ENCODE results near the gene POLR1E. TPM values are rescaled to one million over a fixed set of nuclear protein-coding genes. Genes with fewer than 3 reads are reported as not detected.
"Not testable (repeated sequence)": the region's sequence is repeated elsewhere in the genome, so short reads cannot be mapped to it uniquely, and the experiment has no call there.

Gene POLR1E
- total and polyA plus RNA-seq, 4 donors = 4.9 to 25.5 (median 14.4) TPM

- not testable (repeated sequence) for H3K27ac ChIP-seq (ENCODE audit: low read depth in 1 of 2, low read length in 2 of 2); H3K9me3 ChIP-seq (ENCODE audit: control insufficient read depth in 4 of 4, low read length in 3 of 4); H3K9ac ChIP-seq (ENCODE audit: low read depth in 1 of 2, low read length in 2 of 2); DNase-seq (ENCODE audit: low spot score); H3K36me3 ChIP-seq (ENCODE audit: control insufficient read depth in 4 of 4, insufficient read depth in 3 of 4, low read depth in 1 of 4, low read length in 3 of 4); H3K4me1 ChIP-seq (ENCODE audit: control insufficient read depth in 4 of 4, insufficient read depth in 4 of 4, low read length in 3 of 4); H3K4me3 ChIP-seq (ENCODE audit: low read depth in 1 of 3, low read length in 3 of 3); H3K27me3 ChIP-seq (ENCODE audit: control insufficient read depth in 4 of 4, insufficient read depth in 4 of 4, low read length in 3 of 4)
- TF ChIP-seq RXRA (IDR thresholded peaks at IDR 0.05) (peak in 1 of 2 donors; percentile 42), ATF3 (IDR thresholded peaks at IDR 0.05) (peak; percentile 16), HNF4A (conservative IDR thresholded peaks at IDR 0.05) (peak; percentile 57 to 74), HNF4G (IDR thresholded peaks at IDR 0.05) (peak; percentile 20)
- 76% methylated on average over 4 of the region's 4 CpGs for WGBS
These were observed 8.3 kb upstream of the POLR1E start for GRCh38 chr9:37477443-37477842.

- WGBS = 75% methylated on average over 5 of the region's 5 CpGs
- H3K9ac ChIP-seq (ENCODE audit: low read depth in 1 of 2, low read length in 2 of 2); H3K36me3 ChIP-seq (ENCODE audit: control insufficient read depth in 4 of 4, insufficient read depth in 3 of 4, low read depth in 1 of 4, low read length in 3 of 4); DNase-seq (ENCODE audit: low spot score); H3K4me1 ChIP-seq (ENCODE audit: control insufficient read depth in 4 of 4, insufficient read depth in 4 of 4, low read length in 3 of 4); H3K9me3 ChIP-seq (ENCODE audit: control insufficient read depth in 4 of 4, low read length in 3 of 4); H3K27ac ChIP-seq (ENCODE audit: low read depth in 1 of 2, low read length in 2 of 2); H3K27me3 ChIP-seq (ENCODE audit: control insufficient read depth in 4 of 4, insufficient read depth in 4 of 4, low read length in 3 of 4); H3K4me3 ChIP-seq (ENCODE audit: low read depth in 1 of 3, low read length in 3 of 3): not testable (repeated sequence)
These were observed 7.6 kb upstream of the POLR1E start for GRCh38 chr9:37477987-37478619.

GRCh38 chr9:37480759-37481158 is 5.0 kb upstream of the POLR1E start:
- WGBS = 95% methylated on average over 3 of the region's 3 CpGs
- Histone ChIP-seq H3K4me1 (ENCODE audit: control insufficient read depth in 4 of 4, insufficient read depth in 4 of 4, low read length in 3 of 4) (peaks cover 0 to 6% (median 3%) of the 10 kb centered on the region in 4 donors), H3K27ac (ENCODE audit: low read depth in 1 of 2, low read length in 2 of 2) (no peak overlapping the region), H3K9me3 (ENCODE audit: control insufficient read depth in 4 of 4, low read length in 3 of 4) (no peaks in the 10 kb centered on the region), H3K27me3 (ENCODE audit: control insufficient read depth in 4 of 4, insufficient read depth in 4 of 4, low read length in 3 of 4) (no peaks in the 10 kb centered on the region), H3K4me3 (ENCODE audit: low read depth in 1 of 3, low read length in 3 of 3) (no peak overlapping the region), H3K9ac (ENCODE audit: low read depth in 1 of 2, low read length in 2 of 2) (no peak overlapping the region), H3K36me3 (ENCODE audit: control insufficient read depth in 4 of 4, insufficient read depth in 3 of 4, low read depth in 1 of 4, low read length in 3 of 4) (no peaks in the 10 kb centered on the region)
- TF ChIP-seq JUND (IDR thresholded peaks at IDR 0.05) = no peak
- no peak for TF ChIP-seq ZBTB33 (IDR thresholded peaks at IDR 0.05)
- TF ChIP-seq HNF4A (conservative IDR thresholded peaks at IDR 0.05) = no peak
- no peak for TF ChIP-seq FOXA2 (IDR thresholded peaks at IDR 0.05)
- TF ChIP-seq YY1 (IDR thresholded peaks at IDR 0.05) = no peak
- no peak for TF ChIP-seq TAF1 (conservative IDR thresholded peaks at IDR 0.05)
- no peak for TF ChIP-seq NR2F2 (IDR thresholded peaks at IDR 0.05)
- no peak for TF ChIP-seq EGR1 (IDR thresholded peaks at IDR 0.05; ENCODE audit: low read depth in 2 of 2)
- TF ChIP-seq SP1 (IDR thresholded peaks at IDR 0.05) = no peak
- TF ChIP-seq ATF3 (IDR thresholded peaks at IDR 0.05) = no peak
- TF ChIP-seq RAD21 (IDR thresholded peaks at IDR 0.05) = no peak
- no peak for TF ChIP-seq GABPA (IDR thresholded peaks at IDR 0.05 in 1 of 2, conservative IDR thresholded peaks at IDR 0.05 in 1 of 2)
- TF ChIP-seq REST (IDR thresholded peaks at IDR 0.05) = no peak
- no peak for TF ChIP-seq MAX (IDR thresholded peaks at IDR 0.05)
- TF ChIP-seq CTCF (IDR thresholded peaks at IDR 0.05; ENCODE audit: low read depth, low read length, missing input control) = no peak
- no peak for TF ChIP-seq FOXA1 (IDR thresholded peaks at IDR 0.05)
- no peak for TF ChIP-seq RXRA (IDR thresholded peaks at IDR 0.05)
- TF ChIP-seq HNF4G (IDR thresholded peaks at IDR 0.05) = no peak
- DNase-seq (ENCODE audit: low spot score) = no peak
